ENCODE data around the gene ASB5.

ASB5 gene

GRCh38 chr4:176191974-176192373 lies 77.0 kb downstream of the ASB5 start:
- no peaks in the 10 kb centered on the region for H3K9me2 ChIP-seq (replicated peaks; ENCODE audit: low read depth, low read length)
- H3K9ac ChIP-seq (ENCODE audit: low read depth, low read length, poor library complexity, severe bottlenecking), result no peak overlapping the region
- no peak overlapping the region for H3K4me2 ChIP-seq (ENCODE audit: low read depth, low read length, poor library complexity, severe bottlenecking)
- H4K20me1 ChIP-seq (ENCODE audit: insufficient read depth, low read length, poor library complexity, severe bottlenecking), result no peaks in the 10 kb centered on the region
- H3K4me1 ChIP-seq (ENCODE audit: insufficient read depth, low read length, poor library complexity, severe bottlenecking), result peaks cover 3% of the 10 kb centered on the region
- H3K9me3 ChIP-seq (ENCODE audit: insufficient read depth, low read depth, low read length), result no peaks in the 10 kb centered on the region
- H3F3A ChIP-seq (ENCODE audit: low read depth), result no peaks in the 10 kb centered on the region
- H3K79me2 ChIP-seq (ENCODE audit: insufficient read depth, low read length), result no peaks in the 10 kb centered on the region
- H3K4me3 ChIP-seq (ENCODE audit: low read length, poor library complexity, severe bottlenecking), result no peak overlapping the region
- no peak overlapping the region for H2AFZ ChIP-seq (ENCODE audit: low read length)
- TF ChIP-seq, protein P1, sequence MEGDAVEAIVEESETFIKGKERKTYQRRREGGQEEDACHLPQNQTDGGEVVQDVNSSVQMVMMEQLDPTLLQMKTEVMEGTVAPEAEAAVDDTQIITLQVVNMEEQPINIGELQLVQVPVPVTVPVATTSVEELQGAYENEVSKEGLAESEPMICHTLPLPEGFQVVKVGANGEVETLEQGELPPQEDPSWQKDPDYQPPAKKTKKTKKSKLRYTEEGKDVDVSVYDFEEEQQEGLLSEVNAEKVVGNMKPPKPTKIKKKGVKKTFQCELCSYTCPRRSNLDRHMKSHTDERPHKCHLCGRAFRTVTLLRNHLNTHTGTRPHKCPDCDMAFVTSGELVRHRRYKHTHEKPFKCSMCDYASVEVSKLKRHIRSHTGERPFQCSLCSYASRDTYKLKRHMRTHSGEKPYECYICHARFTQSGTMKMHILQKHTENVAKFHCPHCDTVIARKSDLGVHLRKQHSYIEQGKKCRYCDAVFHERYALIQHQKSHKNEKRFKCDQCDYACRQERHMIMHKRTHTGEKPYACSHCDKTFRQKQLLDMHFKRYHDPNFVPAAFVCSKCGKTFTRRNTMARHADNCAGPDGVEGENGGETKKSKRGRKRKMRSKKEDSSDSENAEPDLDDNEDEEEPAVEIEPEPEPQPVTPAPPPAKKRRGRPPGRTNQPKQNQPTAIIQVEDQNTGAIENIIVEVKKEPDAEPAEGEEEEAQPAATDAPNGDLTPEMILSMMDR (conservative IDR thresholded peaks at IDR 0.05; ENCODE audit: low read length), result peak; percentile 21; the same call in 1 of the 2 replicates
- TF ChIP-seq EZH2phosphoT487 (IDR thresholded peaks at IDR 0.05; ENCODE audit: borderline replicate concordance), result no peak
- H3K36me3 ChIP-seq (ENCODE audit: insufficient read depth, low read length), result no peaks in the 10 kb centered on the region
- H3K27me3 ChIP-seq (ENCODE audit: insufficient read depth, low read length, poor library complexity, severe bottlenecking), result peaks cover 6% of the 10 kb centered on the region

GRCh38 chr4:176189891-176190795 lies 78.9 kb downstream of the ASB5 start:
- H3K36me3 ChIP-seq (ENCODE audit: insufficient read depth, low read length), result no peaks in the 10 kb centered on the region
- H2AFZ ChIP-seq (ENCODE audit: low read length), result no peak overlapping the region
- no peaks in the 10 kb centered on the region for H3K79me2 ChIP-seq (ENCODE audit: insufficient read depth, low read length)
- no peak overlapping the region for H3K9ac ChIP-seq (ENCODE audit: low read depth, low read length, poor library complexity, severe bottlenecking)
- no peaks in the 10 kb centered on the region for H3K4me1 ChIP-seq (ENCODE audit: insufficient read depth, low read length, poor library complexity, severe bottlenecking)
- H3F3A ChIP-seq (ENCODE audit: low read depth), result no peaks in the 10 kb centered on the region
- H3K9me3 ChIP-seq (ENCODE audit: insufficient read depth, low read depth, low read length), result no peaks in the 10 kb centered on the region
- no peak overlapping the region for H3K4me2 ChIP-seq (ENCODE audit: low read depth, low read length, poor library complexity, severe bottlenecking)
- no peak overlapping the region for H3K4me3 ChIP-seq (ENCODE audit: low read length, poor library complexity, severe bottlenecking)
- no peaks in the 10 kb centered on the region for H4K20me1 ChIP-seq (ENCODE audit: insufficient read depth, low read length, poor library complexity, severe bottlenecking)
- TF ChIP-seq, protein P1 (conservative IDR thresholded peaks at IDR 0.05; ENCODE audit: low read length), result no peak
- TF ChIP-seq EZH2phosphoT487 (IDR thresholded peaks at IDR 0.05; ENCODE audit: borderline replicate concordance), result no peak
- H3K27me3 ChIP-seq (ENCODE audit: insufficient read depth, low read length, poor library complexity, severe bottlenecking), result peaks cover 6% of the 10 kb centered on the region
- no peaks in the 10 kb centered on the region for H3K9me2 ChIP-seq (replicated peaks; ENCODE audit: low read depth, low read length)

GRCh38 chr4:176188654-176189053 lies 80.4 kb downstream of the ASB5 start:
- no peaks in the 10 kb centered on the region for H3K9me3 ChIP-seq (ENCODE audit: insufficient read depth, low read depth, low read length)
- no peaks in the 10 kb centered on the region for H3K9me2 ChIP-seq (replicated peaks; ENCODE audit: low read depth, low read length)
- H3K9ac ChIP-seq (ENCODE audit: low read depth, low read length, poor library complexity, severe bottlenecking), result no peak overlapping the region
- no peaks in the 10 kb centered on the region for H3F3A ChIP-seq (ENCODE audit: low read depth)
- H3K4me1 ChIP-seq (ENCODE audit: insufficient read depth, low read length, poor library complexity, severe bottlenecking), result no peaks in the 10 kb centered on the region
- no peak overlapping the region for H2AFZ ChIP-seq (ENCODE audit: low read length)
- no peaks in the 10 kb centered on the region for H3K79me2 ChIP-seq (ENCODE audit: insufficient read depth, low read length)
- H3K4me3 ChIP-seq (ENCODE audit: low read length, poor library complexity, severe bottlenecking), result no peak overlapping the region
- no peaks in the 10 kb centered on the region for H3K27me3 ChIP-seq (ENCODE audit: insufficient read depth, low read length, poor library complexity, severe bottlenecking)
- TF ChIP-seq, protein P1 (conservative IDR thresholded peaks at IDR 0.05; ENCODE audit: low read length), result no peak
- no peak for TF ChIP-seq EZH2phosphoT487 (IDR thresholded peaks at IDR 0.05; ENCODE audit: borderline replicate concordance)
- no peaks in the 10 kb centered on the region for H3K36me3 ChIP-seq (ENCODE audit: insufficient read depth, low read length)
- H4K20me1 ChIP-seq (ENCODE audit: insufficient read depth, low read length, poor library complexity, severe bottlenecking), result no peaks in the 10 kb centered on the region
- no peak overlapping the region for H3K4me2 ChIP-seq (ENCODE audit: low read depth, low read length, poor library complexity, severe bottlenecking)
